GM12873 (cell line): ENCODE data around the gene NRG2.

ENCODE experiments used
- TF ChIP-seq, protein P1 (sequence below): IDR thresholded peaks from 2 replicates; pipeline ENCODE4 v1.5.1; 2012; ENCODE audit warnings: low read depth, mild to moderate bottlenecking, moderate library complexity, low read length, control low read depth; ENCODE audit not compliant: insufficient read depth; ENCODE audit errors: missing control alignments

The NRG2 gene

DNA sequence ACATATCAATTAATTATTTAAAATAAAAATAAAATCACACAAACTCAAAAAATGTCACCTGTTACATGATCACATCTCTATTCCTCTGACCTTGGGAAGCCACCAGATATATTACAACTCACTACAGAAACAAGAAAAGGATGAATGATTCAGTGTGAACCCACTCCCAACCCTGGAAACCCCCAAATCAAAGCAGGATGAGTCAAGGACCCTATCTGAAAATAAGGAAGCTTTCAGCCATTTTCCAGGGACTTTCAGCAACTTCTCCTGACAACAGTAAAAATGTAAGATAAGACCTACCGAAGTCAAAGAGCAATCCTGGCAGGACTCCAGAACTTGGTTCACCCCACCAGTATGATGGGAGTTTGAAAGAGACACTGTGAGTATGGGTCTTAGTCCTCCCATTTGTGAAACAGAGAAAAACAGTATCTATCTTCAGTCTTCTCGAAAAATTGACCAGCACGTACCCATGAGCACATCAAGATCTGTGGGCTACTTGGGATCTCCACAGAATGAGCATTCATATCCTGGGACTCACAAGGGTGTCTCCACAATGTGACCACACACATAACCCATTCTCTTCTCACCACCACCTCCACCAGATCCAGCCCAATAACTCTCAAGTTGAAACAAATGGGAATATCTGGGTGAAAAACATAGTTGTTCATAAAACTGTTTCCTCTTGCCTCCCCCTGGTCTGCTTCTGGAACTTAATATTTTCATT lies 9.9 kb downstream of the NRG2 start:
- TF ChIP-seq, protein P1, sequence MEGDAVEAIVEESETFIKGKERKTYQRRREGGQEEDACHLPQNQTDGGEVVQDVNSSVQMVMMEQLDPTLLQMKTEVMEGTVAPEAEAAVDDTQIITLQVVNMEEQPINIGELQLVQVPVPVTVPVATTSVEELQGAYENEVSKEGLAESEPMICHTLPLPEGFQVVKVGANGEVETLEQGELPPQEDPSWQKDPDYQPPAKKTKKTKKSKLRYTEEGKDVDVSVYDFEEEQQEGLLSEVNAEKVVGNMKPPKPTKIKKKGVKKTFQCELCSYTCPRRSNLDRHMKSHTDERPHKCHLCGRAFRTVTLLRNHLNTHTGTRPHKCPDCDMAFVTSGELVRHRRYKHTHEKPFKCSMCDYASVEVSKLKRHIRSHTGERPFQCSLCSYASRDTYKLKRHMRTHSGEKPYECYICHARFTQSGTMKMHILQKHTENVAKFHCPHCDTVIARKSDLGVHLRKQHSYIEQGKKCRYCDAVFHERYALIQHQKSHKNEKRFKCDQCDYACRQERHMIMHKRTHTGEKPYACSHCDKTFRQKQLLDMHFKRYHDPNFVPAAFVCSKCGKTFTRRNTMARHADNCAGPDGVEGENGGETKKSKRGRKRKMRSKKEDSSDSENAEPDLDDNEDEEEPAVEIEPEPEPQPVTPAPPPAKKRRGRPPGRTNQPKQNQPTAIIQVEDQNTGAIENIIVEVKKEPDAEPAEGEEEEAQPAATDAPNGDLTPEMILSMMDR, result no peak

DNA sequence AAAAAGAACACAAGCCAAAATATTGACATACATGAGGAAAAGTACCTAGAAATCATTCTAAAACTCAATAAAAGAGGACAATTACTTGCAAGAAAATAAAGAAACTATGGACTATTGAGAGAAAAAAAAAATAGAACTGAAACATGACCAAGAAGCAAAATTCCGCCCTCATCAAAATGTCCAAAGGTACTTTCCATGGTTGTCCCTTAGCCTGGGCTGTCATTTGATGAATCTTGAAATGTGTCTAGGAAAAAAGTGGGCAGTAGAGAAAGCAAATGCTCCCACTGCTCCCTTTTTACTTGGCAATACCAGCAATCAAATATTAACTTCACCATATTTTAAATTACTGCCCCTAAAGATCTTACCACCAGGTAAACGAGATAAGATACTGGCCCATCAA lies 10.8 kb downstream of the NRG2 start:
- TF ChIP-seq, protein P1, result no peak

DNA sequence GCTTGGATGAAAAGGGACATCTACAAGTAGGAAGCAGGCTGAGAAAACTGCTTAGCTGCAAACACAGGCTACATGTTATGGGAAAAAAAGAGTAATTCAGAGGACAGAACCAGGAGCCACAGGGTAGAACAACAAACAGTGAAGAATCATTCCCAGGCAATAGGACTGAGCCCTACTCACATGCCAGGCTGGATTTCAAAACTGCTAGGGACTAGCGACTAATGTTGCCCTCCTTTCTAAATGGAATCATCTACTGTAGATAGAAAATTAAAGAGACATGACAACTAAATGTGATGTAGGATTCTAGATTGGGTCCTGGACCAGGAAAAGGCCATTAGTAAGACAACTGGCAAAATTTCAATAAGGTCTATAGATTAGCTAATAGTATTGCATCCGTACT lies 15.3 kb downstream of the NRG2 start:
- TF ChIP-seq, protein P1, result no peak

DNA sequence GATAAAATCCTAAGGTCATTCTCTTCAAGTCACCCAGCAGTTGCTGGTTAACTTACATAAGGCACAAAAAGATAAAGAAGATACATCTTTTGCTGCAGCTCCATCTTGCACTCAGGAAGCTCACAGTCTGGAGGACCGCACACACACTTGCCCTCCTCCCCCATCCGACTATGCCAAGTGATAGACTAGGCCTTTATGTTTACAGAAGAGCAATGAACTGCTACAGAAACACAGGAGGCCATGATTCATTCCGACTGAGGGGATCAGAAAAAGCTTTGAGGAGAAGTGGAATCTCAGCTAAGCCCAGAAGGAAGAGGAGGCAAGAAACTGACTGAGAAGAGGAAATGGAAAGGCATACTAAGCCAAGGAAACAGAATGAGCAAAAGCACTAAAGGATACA lies 17.4 kb downstream of the NRG2 start:
- TF ChIP-seq, protein P1, result no peak

DNA sequence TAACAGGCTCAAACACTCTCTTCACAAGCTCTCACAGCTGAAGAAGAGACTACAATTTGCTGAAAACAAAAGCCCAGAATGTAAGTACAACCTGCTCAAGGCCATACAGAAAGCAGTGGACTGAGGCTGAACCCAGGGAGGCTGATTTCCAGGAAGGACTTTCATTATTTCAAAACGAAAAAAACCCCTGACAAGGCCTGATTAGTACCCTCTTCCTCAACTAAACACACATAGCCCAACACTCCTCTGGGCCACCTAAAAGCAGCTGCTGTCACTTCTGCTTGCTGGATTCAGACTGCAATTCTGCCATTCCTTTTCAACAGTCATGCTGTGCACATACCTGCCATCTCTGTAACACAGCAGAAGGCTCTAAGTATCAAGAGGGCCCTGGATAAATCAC lies 18.2 kb downstream of the NRG2 start:
- TF ChIP-seq, protein P1, result no peak

DNA sequence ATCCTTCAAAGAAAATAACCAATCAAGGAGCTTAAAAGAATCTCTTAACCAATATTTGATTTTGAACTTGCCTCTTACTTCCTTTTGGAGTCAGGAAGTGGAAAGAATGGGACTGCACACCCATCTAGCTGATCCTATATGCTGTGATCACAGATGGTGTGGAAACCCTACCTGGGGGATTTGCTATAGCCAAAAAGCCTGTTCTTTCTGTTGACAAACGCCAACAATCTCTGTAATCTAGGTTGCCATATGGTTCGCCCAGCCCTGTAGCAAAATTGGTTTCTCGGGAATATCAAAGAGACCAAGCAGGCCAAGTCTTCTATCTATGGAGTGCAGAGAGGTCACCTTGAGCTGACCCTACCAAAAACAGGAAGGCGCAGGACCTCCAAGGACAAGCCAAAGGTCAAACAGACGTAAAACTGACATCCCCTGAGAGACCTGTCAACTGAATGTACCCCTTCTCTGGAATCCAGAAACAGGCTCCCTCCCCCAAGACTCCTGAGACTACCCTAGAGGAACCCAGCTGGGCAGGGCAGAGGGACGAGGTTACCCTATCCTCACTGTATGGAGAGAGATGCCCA lies 19.4 kb downstream of the NRG2 start:
- TF ChIP-seq, protein P1, result no peak

DNA sequence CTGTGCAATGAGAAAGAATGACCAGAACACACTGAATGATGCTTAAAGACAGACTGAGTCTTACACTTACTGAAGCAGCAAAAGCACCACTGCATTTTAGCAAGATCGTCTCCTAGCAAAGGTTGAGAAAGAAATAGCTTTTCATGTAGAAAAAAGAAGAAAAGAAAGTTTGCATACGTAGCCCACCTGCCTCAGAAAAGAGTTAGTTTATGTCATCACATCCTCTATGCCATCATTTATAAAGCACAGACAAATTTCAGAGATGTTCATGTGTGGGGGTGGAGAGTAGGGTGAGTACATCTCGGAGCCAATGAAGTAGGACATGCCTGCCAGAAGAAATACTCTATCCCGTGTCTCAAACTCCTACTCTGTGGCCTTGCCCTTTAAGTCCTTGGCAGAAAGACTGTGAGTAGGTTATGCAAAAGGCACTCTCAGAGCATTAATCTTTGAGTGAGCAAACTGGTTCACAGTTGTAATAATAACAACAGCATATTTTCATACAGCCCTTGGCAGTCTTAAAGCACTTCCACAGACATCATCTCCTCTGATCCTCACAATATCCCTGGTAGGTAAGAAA lies 22.4 kb downstream of the NRG2 start:
- TF ChIP-seq, protein P1, result no peak
